HEK293 (cell line): ENCODE data around the gene FLYWCH1.

Experiments used
- EGR2 ChIP-seq: fragments of 450-650 bp; formaldehyde crosslinking; IDR thresholded peaks from 2 replicates; pipeline ENCODE4 v1.5.1; 2016; ENCODE audit warnings: low read depth, missing biosample characterization, missing genetic modification characterization
- GLI4 ChIP-seq: fragments of 450-650 bp; formaldehyde crosslinking; IDR thresholded peaks from 2 replicates; pipeline ENCODE4 v1.5.1; 2016; ENCODE audit warnings: missing biosample characterization, missing genetic modification characterization
- GLIS2 ChIP-seq: fragments of 450-650 bp; formaldehyde crosslinking; IDR thresholded peaks from 2 replicates; pipeline ENCODE4 v1.5.1; 2016; ENCODE audit warnings: missing biosample characterization, missing genetic modification characterization
- HOXA7 ChIP-seq: sonication (generic); formaldehyde crosslinking; IDR thresholded peaks from 2 replicates; pipeline ENCODE4 v1.8.1; 2022; ENCODE audit warnings: missing genetic modification reagents, borderline replicate concordance
- HOXD13 ChIP-seq: sonication (generic); formaldehyde crosslinking; IDR thresholded peaks from 2 replicates; pipeline ENCODE4 v1.8.0; 2022; ENCODE audit warnings: missing genetic modification reagents, borderline replicate concordance
- KLF7 ChIP-seq: fragments of 450-650 bp; formaldehyde crosslinking; IDR thresholded peaks from 2 replicates; pipeline ENCODE4 v1.5.1; 2016; ENCODE audit warnings: missing biosample characterization, missing genetic modification characterization, borderline replicate concordance
- SP7 ChIP-seq: fragments of 450-650 bp; formaldehyde crosslinking; IDR thresholded peaks from 2 replicates; pipeline ENCODE4 v1.5.1; 2016; ENCODE audit warnings: missing biosample characterization, missing genetic modification characterization
- TCF7L2 ChIP-seq: IDR thresholded peaks from 2 replicates; pipeline ENCODE4 v1.6.1; 2011; ENCODE audit warnings: low read depth, mild to moderate bottlenecking, inconsistent platforms, low read length, moderate library complexity, borderline replicate concordance
- ZEB2 ChIP-seq: fragments of 450-650 bp; formaldehyde crosslinking; IDR thresholded peaks from 2 replicates; pipeline ENCODE4 v1.5.1; 2016; ENCODE audit warnings: missing biosample characterization, missing genetic modification characterization
- ZIC2 ChIP-seq: fragments of 450-650 bp; formaldehyde crosslinking; IDR thresholded peaks from 2 replicates; pipeline ENCODE4 v1.5.1; 2016; ENCODE audit warnings: missing biosample characterization, missing genetic modification characterization
- ZNF140 ChIP-seq: fragments of 450-650 bp; formaldehyde crosslinking; IDR thresholded peaks from 2 replicates; pipeline ENCODE4 v1.5.1; 2016; ENCODE audit warnings: missing biosample characterization, missing genetic modification characterization
- ZNF169 ChIP-seq: fragments of 450-650 bp; formaldehyde crosslinking; IDR thresholded peaks from 2 replicates; pipeline ENCODE4 v1.5.1; 2016; ENCODE audit warnings: missing biosample characterization, missing genetic modification characterization
- ZNF324 ChIP-seq: fragments of 450-650 bp; formaldehyde crosslinking; IDR thresholded peaks from 2 replicates; pipeline ENCODE4 v1.5.1; 2016; ENCODE audit warnings: missing biosample characterization, missing genetic modification characterization
- ZNF48 ChIP-seq: fragments of 450-650 bp; formaldehyde crosslinking; IDR thresholded peaks from 2 replicates; pipeline ENCODE4 v1.5.1; 2016; ENCODE audit warnings: missing biosample characterization, missing genetic modification characterization
- ZNF600 ChIP-seq: fragments of 450-650 bp; formaldehyde crosslinking; IDR thresholded peaks from 2 replicates; pipeline ENCODE4 v1.5.1; 2016; ENCODE audit warnings: missing biosample characterization, missing genetic modification characterization
- ZNF629 ChIP-seq: fragments of 450-650 bp; formaldehyde crosslinking; IDR thresholded peaks from 2 replicates; pipeline ENCODE4 v1.5.1; 2017; ENCODE audit warnings: missing biosample characterization, missing genetic modification characterization
- ZNF639 ChIP-seq: fragments of 450-650 bp; formaldehyde crosslinking; IDR thresholded peaks from 2 replicates; pipeline ENCODE4 v1.5.1; 2016; ENCODE audit warnings: missing biosample characterization, missing genetic modification characterization
- ZNF660 ChIP-seq: fragments of 450-650 bp; IDR thresholded peaks from 2 replicates; pipeline ENCODE4 v1.5.1; 2018; ENCODE audit warnings: missing biosample characterization, mild to moderate bottlenecking, missing genetic modification characterization
- ZSCAN30 ChIP-seq: fragments of 450-650 bp; IDR thresholded peaks from 2 replicates; pipeline ENCODE4 v1.5.1; 2018; ENCODE audit warnings: missing biosample characterization, mild to moderate bottlenecking, missing genetic modification characterization, moderate library complexity
- TF ChIP-seq, protein P1 (sequence below): fragments of 450-650 bp; formaldehyde crosslinking; conservative IDR thresholded peaks from 2 replicates; pipeline ENCODE4 v1.5.1; 2016; ENCODE audit warnings: low read depth, missing biosample characterization, missing genetic modification characterization
- TF ChIP-seq, protein P2 (sequence below): fragments of 450-650 bp; formaldehyde crosslinking; IDR thresholded peaks from 2 replicates; pipeline ENCODE4 v1.5.1; 2016; ENCODE audit warnings: missing biosample characterization, missing genetic modification characterization
- TF ChIP-seq, protein P3 (sequence below): fragments of 450-650 bp; formaldehyde crosslinking; IDR thresholded peaks from 2 replicates; pipeline ENCODE4 v1.5.1; 2016; ENCODE audit warnings: missing biosample characterization, missing genetic modification characterization
- TF ChIP-seq, protein P4 (sequence below): fragments of 450-650 bp; formaldehyde crosslinking; IDR thresholded peaks from 2 replicates; pipeline ENCODE4 v1.5.1; 2016; ENCODE audit warnings: missing biosample characterization, missing genetic modification characterization
- TF ChIP-seq, protein P5 (sequence below): fragments of 450-650 bp; formaldehyde crosslinking; IDR thresholded peaks from 2 replicates; pipeline ENCODE4 v1.5.1; 2016; ENCODE audit warnings: missing biosample characterization, missing genetic modification characterization

Gene FLYWCH1

GRCh38 chr16:2980227-2981176 lies 68.8 kb downstream of the FLYWCH1 start, which contains the start of gene PKMYT1 (continued):
- TF ChIP-seq, protein P1, sequence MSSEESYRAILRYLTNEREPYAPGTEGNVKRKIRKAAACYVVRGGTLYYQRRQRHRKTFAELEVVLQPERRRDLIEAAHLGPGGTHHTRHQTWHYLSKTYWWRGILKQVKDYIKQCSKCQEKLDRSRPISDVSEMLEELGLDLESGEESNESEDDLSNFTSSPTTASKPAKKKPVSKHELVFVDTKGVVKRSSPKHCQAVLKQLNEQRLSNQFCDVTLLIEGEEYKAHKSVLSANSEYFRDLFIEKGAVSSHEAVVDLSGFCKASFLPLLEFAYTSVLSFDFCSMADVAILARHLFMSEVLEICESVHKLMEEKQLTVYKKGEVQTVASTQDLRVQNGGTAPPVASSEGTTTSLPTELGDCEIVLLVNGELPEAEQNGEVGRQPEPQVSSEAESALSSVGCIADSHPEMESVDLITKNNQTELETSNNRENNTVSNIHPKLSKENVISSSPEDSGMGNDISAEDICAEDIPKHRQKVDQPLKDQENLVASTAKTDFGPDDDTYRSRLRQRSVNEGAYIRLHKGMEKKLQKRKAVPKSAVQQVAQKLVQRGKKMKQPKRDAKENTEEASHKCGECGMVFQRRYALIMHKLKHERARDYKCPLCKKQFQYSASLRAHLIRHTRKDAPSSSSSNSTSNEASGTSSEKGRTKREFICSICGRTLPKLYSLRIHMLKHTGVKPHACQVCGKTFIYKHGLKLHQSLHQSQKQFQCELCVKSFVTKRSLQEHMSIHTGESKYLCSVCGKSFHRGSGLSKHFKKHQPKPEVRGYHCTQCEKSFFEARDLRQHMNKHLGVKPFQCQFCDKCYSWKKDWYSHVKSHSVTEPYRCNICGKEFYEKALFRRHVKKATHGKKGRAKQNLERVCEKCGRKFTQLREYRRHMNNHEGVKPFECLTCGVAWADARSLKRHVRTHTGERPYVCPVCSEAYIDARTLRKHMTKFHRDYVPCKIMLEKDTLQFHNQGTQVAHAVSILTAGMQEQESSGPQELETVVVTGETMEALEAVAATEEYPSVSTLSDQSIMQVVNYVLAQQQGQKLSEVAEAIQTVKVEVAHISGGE (tag by site-specific recombination): peak; percentile 46; the same call in 1 of the 2 replicates
- TF ChIP-seq ZSCAN30 (tag by site-specific recombination) (0 out of 2 replicates have a peak, but pooled peaks have one; percentile 24), KLF7 (peak; percentile 93), ZNF600 (tag by site-specific recombination) (peak; percentile 92), ZEB2 (tag by site-specific recombination) (0 out of 2 replicates have a peak, but pooled peaks have one; percentile 32), ZNF169 (no peak), ZNF660 (tag by site-specific recombination) (0 out of 2 replicates have a peak, but pooled peaks have one; percentile 45), GLI4 (tag by site-specific recombination) (no peak), HOXD13 (CRISPR knock-in tag) (no peak), ZNF324 (0 out of 2 replicates have a peak, but pooled peaks have one; percentile 36), ZNF48 (no peak), ZIC2 (tag by site-specific recombination) (peak; percentile 27; the same call in 1 of the 2 replicates), SP7 (tag by site-specific recombination) (peak; percentile 42; the same call in 1 of the 2 replicates), ZNF629 (peak; percentile 36; the same call in 1 of the 2 replicates), GLIS2 (peak; percentile 60), TCF7L2 (no peak), ZNF639 (tag by site-specific recombination) (no peak), ZNF140 (tag by site-specific recombination) (no peak), EGR2 (tag by site-specific recombination) (peak; percentile 93), HOXA7 (CRISPR knock-in tag) (no peak)
- TF ChIP-seq, protein P2, sequence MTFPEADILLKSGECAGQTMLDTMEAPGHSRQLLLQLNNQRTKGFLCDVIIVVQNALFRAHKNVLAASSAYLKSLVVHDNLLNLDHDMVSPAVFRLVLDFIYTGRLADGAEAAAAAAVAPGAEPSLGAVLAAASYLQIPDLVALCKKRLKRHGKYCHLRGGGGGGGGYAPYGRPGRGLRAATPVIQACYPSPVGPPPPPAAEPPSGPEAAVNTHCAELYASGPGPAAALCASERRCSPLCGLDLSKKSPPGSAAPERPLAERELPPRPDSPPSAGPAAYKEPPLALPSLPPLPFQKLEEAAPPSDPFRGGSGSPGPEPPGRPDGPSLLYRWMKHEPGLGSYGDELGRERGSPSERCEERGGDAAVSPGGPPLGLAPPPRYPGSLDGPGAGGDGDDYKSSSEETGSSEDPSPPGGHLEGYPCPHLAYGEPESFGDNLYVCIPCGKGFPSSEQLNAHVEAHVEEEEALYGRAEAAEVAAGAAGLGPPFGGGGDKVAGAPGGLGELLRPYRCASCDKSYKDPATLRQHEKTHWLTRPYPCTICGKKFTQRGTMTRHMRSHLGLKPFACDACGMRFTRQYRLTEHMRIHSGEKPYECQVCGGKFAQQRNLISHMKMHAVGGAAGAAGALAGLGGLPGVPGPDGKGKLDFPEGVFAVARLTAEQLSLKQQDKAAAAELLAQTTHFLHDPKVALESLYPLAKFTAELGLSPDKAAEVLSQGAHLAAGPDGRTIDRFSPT: peak; percentile 8; the same call in 1 of the 2 replicates
- TF ChIP-seq, protein P3, sequence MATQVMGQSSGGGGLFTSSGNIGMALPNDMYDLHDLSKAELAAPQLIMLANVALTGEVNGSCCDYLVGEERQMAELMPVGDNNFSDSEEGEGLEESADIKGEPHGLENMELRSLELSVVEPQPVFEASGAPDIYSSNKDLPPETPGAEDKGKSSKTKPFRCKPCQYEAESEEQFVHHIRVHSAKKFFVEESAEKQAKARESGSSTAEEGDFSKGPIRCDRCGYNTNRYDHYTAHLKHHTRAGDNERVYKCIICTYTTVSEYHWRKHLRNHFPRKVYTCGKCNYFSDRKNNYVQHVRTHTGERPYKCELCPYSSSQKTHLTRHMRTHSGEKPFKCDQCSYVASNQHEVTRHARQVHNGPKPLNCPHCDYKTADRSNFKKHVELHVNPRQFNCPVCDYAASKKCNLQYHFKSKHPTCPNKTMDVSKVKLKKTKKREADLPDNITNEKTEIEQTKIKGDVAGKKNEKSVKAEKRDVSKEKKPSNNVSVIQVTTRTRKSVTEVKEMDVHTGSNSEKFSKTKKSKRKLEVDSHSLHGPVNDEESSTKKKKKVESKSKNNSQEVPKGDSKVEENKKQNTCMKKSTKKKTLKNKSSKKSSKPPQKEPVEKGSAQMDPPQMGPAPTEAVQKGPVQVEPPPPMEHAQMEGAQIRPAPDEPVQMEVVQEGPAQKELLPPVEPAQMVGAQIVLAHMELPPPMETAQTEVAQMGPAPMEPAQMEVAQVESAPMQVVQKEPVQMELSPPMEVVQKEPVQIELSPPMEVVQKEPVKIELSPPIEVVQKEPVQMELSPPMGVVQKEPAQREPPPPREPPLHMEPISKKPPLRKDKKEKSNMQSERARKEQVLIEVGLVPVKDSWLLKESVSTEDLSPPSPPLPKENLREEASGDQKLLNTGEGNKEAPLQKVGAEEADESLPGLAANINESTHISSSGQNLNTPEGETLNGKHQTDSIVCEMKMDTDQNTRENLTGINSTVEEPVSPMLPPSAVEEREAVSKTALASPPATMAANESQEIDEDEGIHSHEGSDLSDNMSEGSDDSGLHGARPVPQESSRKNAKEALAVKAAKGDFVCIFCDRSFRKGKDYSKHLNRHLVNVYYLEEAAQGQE (tag by site-specific recombination): no peak; the same call in 1 of the 2 replicates
- TF ChIP-seq, protein P4, sequence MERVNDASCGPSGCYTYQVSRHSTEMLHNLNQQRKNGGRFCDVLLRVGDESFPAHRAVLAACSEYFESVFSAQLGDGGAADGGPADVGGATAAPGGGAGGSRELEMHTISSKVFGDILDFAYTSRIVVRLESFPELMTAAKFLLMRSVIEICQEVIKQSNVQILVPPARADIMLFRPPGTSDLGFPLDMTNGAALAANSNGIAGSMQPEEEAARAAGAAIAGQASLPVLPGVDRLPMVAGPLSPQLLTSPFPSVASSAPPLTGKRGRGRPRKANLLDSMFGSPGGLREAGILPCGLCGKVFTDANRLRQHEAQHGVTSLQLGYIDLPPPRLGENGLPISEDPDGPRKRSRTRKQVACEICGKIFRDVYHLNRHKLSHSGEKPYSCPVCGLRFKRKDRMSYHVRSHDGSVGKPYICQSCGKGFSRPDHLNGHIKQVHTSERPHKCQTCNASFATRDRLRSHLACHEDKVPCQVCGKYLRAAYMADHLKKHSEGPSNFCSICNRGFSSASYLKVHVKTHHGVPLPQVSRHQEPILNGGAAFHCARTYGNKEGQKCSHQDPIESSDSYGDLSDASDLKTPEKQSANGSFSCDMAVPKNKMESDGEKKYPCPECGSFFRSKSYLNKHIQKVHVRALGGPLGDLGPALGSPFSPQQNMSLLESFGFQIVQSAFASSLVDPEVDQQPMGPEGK: peak; percentile 75
- TF ChIP-seq, protein P5, sequence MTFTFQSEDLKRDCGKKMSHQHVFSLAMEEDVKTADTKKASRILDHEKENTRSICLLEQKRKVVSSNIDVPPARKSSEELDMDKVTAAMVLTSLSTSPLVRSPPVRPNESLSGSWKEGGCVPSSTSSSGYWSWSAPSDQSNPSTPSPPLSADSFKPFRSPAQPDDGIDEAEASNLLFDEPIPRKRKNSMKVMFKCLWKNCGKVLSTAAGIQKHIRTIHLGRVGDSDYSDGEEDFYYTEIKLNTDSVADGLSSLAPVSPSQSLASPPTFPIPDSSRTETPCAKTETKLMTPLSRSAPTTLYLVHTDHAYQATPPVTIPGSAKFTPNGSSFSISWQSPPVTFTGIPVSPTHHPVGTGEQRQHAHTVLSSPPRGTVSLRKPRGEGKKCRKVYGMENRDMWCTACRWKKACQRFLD (tag by site-specific recombination): no peak
